ENCODE results near the gene PLA2G2D. TPM values are rescaled to one million over a fixed set of nuclear protein-coding genes. Genes with fewer than 3 reads are reported as not detected.

PLA2G2D gene
- total RNA-seq, 1 donor from 2014 or later: not detected

GRCh38 chr1:20124456-20125057, 5.2 kb upstream of the PLA2G2D start:
- DNase-seq (ENCODE audit: missing footprints): no peak
- peak; percentile 77 for ATAC-seq
- intact Hi-C loops (cut with DNase I): no loop called here

- intact Hi-C loops (cut with DNase I): no loop called here
- no peak for ATAC-seq
- no peak for DNase-seq (ENCODE audit: missing footprints)
Observed at GRCh38 chr1:20123722-20124455, 4.6 kb upstream of the PLA2G2D start.

GRCh38 chr1:20120796-20121195, 1.5 kb upstream of the PLA2G2D start:
- ATAC-seq: no peak
- intact Hi-C loops (cut with DNase I): no loop called here

GRCh38 chr1:20117236-20117635, 2.1 kb downstream of the PLA2G2D start:
- DNase-seq (ENCODE audit: missing footprints): no peak
- intact Hi-C loops (cut with DNase I): no loop called here
- no peak for ATAC-seq

More at GRCh38 chr1:20120796-20121195, 1.5 kb upstream of the PLA2G2D start:
- DNase-seq (ENCODE audit: missing footprints): no peak

- intact Hi-C loops (cut with DNase I): no loop called here
- DNase-seq (ENCODE audit: missing footprints) (no peak), ATAC-seq (no peak)
Observed at GRCh38 chr1:20115916-20116315, 3.4 kb downstream of the PLA2G2D start.

- DNase-seq (ENCODE audit: missing footprints): no peak
- no peak for ATAC-seq
- intact Hi-C loops (cut with DNase I): no loop called here
Observed at GRCh38 chr1:20115479-20115878, 3.9 kb downstream of the PLA2G2D start.

- DNase-seq (ENCODE audit: missing footprints) (no peak), ATAC-seq (no peak)
- intact Hi-C loops (cut with DNase I): no loop called here
Observed at GRCh38 chr1:20114021-20114648, 5.2 kb downstream of the PLA2G2D start.

- no peak for ATAC-seq
- no peak for DNase-seq (ENCODE audit: missing footprints)
- intact Hi-C loops (cut with DNase I): no loop called here
Observed at GRCh38 chr1:20112279-20113000, 6.9 kb downstream of the PLA2G2D start.

GRCh38 chr1:20111452-20111851, 7.9 kb downstream of the PLA2G2D start:
- DNase-seq (ENCODE audit: missing footprints): no peak
- intact Hi-C loops (cut with DNase I): no loop called here
- ATAC-seq: no peak

GRCh38 chr1:20110679-20111078, 8.7 kb downstream of the PLA2G2D start:
- intact Hi-C loops (cut with DNase I): no loop called here
- DNase-seq (ENCODE audit: missing footprints): no peak
- peak; percentile 70 for ATAC-seq

- ATAC-seq (no peak), DNase-seq (ENCODE audit: missing footprints) (no peak)
- intact Hi-C loops (cut with DNase I): no loop called here
Observed at GRCh38 chr1:20109223-20109856, 10.0 kb downstream of the PLA2G2D start.

GRCh38 chr1:20108366-20109123, 10.8 kb downstream of the PLA2G2D start:
- intact Hi-C loops (cut with DNase I): no loop called here
- no peak for ATAC-seq
- no peak for DNase-seq (ENCODE audit: missing footprints)

- no peak for DNase-seq (ENCODE audit: missing footprints)
- intact Hi-C loops (cut with DNase I): no loop called here
- ATAC-seq: no peak
Observed at GRCh38 chr1:20107796-20108195, 11.5 kb downstream of the PLA2G2D start.

GRCh38 chr1:20107351-20107750, 12.0 kb downstream of the PLA2G2D start:
- DNase-seq (ENCODE audit: missing footprints) (no peak), ATAC-seq (no peak)
- intact Hi-C loops (cut with DNase I): no loop called here

- intact Hi-C loops (cut with DNase I): no loop called here
- DNase-seq (ENCODE audit: missing footprints) (no peak), ATAC-seq (no peak)
Observed at GRCh38 chr1:20105856-20106255, 13.5 kb downstream of the PLA2G2D start.

GRCh38 chr1:20102875-20103274, 16.5 kb downstream of the PLA2G2D start:
- ATAC-seq (no peak), DNase-seq (ENCODE audit: missing footprints) (no peak)
- intact Hi-C loops (cut with DNase I): loop anchor here (5.0 kb wide), 1 partner anchor 94 kb away; no protein-coding TSS in a partner anchor

- ATAC-seq: peak; percentile 80
- intact Hi-C loops (cut with DNase I): loop anchor here (1.0 to 5.0 kb wide), 3 partner anchors 52 to 182 kb away; no protein-coding TSS in a partner anchor
- DNase-seq (ENCODE audit: missing footprints): no peak
Observed at GRCh38 chr1:20100632-20101355, 18.5 kb downstream of the PLA2G2D start.

- no peak for ATAC-seq
- no peak for DNase-seq (ENCODE audit: missing footprints)
Observed at GRCh38 chr1:20099533-20099932, 19.8 kb downstream of the PLA2G2D start.

More at GRCh38 chr1:20099533-20099932, 19.8 kb downstream of the PLA2G2D start:
- intact Hi-C loops (cut with DNase I): no loop called here
